T-helper 9 cell (primary cell): Measurements from ENCODE around the gene SUZ12.
"Not testable (repeated sequence)": the region's sequence is repeated elsewhere in the genome, so short reads cannot be mapped to it uniquely, and the experiment has no call there.

Experiments
- DNase-seq: peaks from one replicate; pipeline ENCODE4 v3.0.0-alpha.2; 2020

The SUZ12 gene

DNA sequence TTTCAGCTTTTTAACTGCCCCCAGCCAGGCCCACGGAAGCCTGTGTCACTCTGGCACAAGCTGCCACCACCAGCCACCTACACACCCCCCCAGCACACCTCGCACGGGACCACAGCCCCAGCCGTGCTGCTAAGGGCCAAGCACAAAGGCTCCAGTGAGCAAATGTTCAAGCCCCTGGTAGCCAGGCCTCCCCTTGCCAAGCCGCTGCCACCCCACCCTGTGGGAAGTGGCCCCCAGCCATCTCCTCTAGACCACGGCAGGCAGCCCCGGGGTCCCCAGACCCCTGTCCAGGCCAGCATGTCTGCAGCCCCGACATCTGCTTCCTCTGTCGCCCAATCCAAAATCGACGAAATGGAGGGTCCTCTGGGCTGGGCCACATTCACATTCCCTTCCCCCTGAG, 105.5 kb downstream of the SUZ12 start:
- DNase-seq, result not testable (repeated sequence)

GRCh38 chr17:32045611-32046010, 108.8 kb downstream of the SUZ12 start:
- not testable (repeated sequence) for DNase-seq

- DNase-seq, result not testable (repeated sequence)
These were observed 110.9 kb downstream of the SUZ12 start for GRCh38 chr17:32047663-32048062.
